T-helper 17 cell (primary cell): ENCODE measurements around the gene PLA2G4B. TPM values are rescaled to one million over a fixed set of nuclear protein-coding genes. Genes with fewer than 3 reads are reported as not detected.

Experiments
- ATAC-seq: fragments of 150-1000 bp; cut with Tn5 transposase; 2 replicates; pipeline ENCODE4 v1.10.0; 2021; ENCODE audit warnings: mild to moderate bottlenecking, moderate library complexity
- DNase-seq, 3 donors: peaks; one replicate each; pipeline versions ENCODE4 v3.0.0 to v3.0.0-alpha.2; 2020 to 2021
- H3K9me3 ChIP-seq: one replicate; pipeline ENCODE4 v1.7.0; 2013; ENCODE audit warnings: low read length, mild to moderate bottlenecking; ENCODE audit not compliant: control insufficient read depth, poor library complexity, severe bottlenecking
- H3K27ac Mint-ChIP-seq: one replicate; pipeline ENCODE4 v1.8.0; 2022; ENCODE audit warnings: mild to moderate bottlenecking, moderate library complexity, mixed read lengths
- H3K27me3 Mint-ChIP-seq: one replicate; pipeline ENCODE4 v1.8.0; 2022; ENCODE audit warnings: mixed read lengths
- H3K36me3 Mint-ChIP-seq: one replicate; pipeline ENCODE4 v1.8.0; 2022; ENCODE audit warnings: low read depth, mixed read lengths
- H3K4me1 Mint-ChIP-seq: one replicate; pipeline ENCODE4 v1.8.0; 2022; ENCODE audit warnings: mild to moderate bottlenecking, mixed read lengths
- H3K4me3 Mint-ChIP-seq: one replicate; pipeline ENCODE4 v1.8.0; 2022; ENCODE audit warnings: mild to moderate bottlenecking, moderate library complexity, mixed read lengths
- total RNA-seq, 4 donors: library from RNA in 2 of 4; stranded (reverse) in 2 of 4; gene quantifications; one replicate each; pipeline ENCODE4 v1.2.3 and lab custom pipeline; 2022 to 2026

The PLA2G4B gene, protein sequence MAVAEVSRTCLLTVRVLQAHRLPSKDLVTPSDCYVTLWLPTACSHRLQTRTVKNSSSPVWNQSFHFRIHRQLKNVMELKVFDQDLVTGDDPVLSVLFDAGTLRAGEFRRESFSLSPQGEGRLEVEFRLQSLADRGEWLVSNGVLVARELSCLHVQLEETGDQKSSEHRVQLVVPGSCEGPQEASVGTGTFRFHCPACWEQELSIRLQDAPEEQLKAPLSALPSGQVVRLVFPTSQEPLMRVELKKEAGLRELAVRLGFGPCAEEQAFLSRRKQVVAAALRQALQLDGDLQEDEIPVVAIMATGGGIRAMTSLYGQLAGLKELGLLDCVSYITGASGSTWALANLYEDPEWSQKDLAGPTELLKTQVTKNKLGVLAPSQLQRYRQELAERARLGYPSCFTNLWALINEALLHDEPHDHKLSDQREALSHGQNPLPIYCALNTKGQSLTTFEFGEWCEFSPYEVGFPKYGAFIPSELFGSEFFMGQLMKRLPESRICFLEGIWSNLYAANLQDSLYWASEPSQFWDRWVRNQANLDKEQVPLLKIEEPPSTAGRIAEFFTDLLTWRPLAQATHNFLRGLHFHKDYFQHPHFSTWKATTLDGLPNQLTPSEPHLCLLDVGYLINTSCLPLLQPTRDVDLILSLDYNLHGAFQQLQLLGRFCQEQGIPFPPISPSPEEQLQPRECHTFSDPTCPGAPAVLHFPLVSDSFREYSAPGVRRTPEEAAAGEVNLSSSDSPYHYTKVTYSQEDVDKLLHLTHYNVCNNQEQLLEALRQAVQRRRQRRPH
- total RNA-seq (10 to 100 TPM; 23.1 to 34.8 TPM), total RNA-seq (lab: John Stamatoyannopoulos, UW) (2.7 to 4.2 reads per million in 2 donors)

DNA sequence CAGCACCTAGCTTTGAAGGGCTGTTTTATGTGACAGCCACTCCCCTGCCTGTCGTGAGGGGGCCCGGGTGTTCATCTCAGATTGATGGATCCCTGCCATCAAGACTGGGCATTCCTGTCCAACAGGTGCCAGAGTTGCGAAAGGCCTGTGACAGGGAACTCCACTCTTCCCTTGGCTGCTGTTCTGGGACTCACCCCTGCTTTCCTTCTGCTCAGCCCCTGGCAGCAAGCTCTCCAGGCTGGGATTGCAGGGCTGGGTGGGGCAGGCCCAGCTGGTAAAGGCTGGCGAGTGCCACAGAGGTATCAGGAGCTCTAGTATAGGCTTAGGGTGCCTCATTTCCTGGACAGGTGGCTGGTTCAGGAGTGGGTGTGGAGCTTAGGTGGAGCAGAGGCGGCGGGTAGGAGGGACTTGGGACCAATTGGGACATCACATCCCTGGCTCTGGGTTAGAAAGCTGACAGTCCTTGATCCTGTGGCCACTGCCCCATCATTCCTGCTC lies at the start of gene PLA2G4B:
TSS of gene PLA2G4B (plus strand) at position 448 of the 498 bp plus-strand sequence. CDS start 67 bp downstream, outside the sequence.
- Mint-ChIP-seq H3K36me3 (no peaks in the 10 kb centered on the region), H3K4me3 (no peak within 1 kb of the TSS), H3K4me1 (peaks cover 13% of the 10 kb centered on the region), H3K27me3 (no peaks in the 10 kb centered on the region), H3K27ac (peak within 1 kb of the TSS; percentile 41)
- ATAC-seq (no peak), DNase-seq (no peak)
- H3K9me3 ChIP-seq: no peaks in the 10 kb centered on the region

GRCh38 chr15:41789236-41789635 lies 49.4 kb upstream of the PLA2G4B start:
- no peak for DNase-seq
- peak overlapping the region; percentile 57 for H3K27ac Mint-ChIP-seq
- no peaks in the 10 kb centered on the region for H3K9me3 ChIP-seq
- H3K4me3 Mint-ChIP-seq: no peak overlapping the region
- H3K4me1 Mint-ChIP-seq: peaks cover 34% of the 10 kb centered on the region
- H3K27me3 Mint-ChIP-seq: no peaks in the 10 kb centered on the region
- no peaks in the 10 kb centered on the region for H3K36me3 Mint-ChIP-seq
- ATAC-seq: no peak

GRCh38 chr15:41789662-41790061 lies 49.0 kb upstream of the PLA2G4B start:
- no peaks in the 10 kb centered on the region for H3K27me3 Mint-ChIP-seq
- ATAC-seq (no peak), DNase-seq (no peak)
- H3K4me3 Mint-ChIP-seq: no peak overlapping the region
- H3K9me3 ChIP-seq: no peaks in the 10 kb centered on the region
- peak overlapping the region; percentile 57 for H3K27ac Mint-ChIP-seq
- H3K4me1 Mint-ChIP-seq: peaks cover 34% of the 10 kb centered on the region
- no peaks in the 10 kb centered on the region for H3K36me3 Mint-ChIP-seq

DNA sequence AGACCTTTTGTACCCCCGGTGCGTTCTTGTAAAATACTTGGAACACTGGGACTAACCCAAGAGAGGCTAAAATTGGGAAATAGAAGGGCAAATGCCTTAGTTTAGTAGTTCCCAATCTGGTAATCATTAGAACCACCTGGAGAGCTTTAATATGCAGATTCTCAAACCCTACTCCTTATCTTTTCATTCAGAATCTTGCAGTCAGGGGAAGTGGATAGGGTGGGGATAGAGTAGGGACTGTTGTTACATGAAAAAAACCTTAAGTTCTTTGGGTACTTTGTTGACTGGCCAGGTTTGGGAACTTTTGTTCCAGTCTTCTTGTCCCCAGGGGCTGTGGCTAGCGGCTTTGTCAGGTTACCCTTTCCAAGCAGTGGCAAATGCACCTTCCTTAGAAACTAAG lies 48.5 kb upstream of the PLA2G4B start:
- ATAC-seq: no peak
- Mint-ChIP-seq H3K4me3 (no peak overlapping the region), H3K27me3 (no peaks in the 10 kb centered on the region), H3K36me3 (peaks cover under 1% of the 10 kb centered on the region), H3K4me1 (peaks cover 36% of the 10 kb centered on the region), H3K27ac (no peak overlapping the region)
- no peaks in the 10 kb centered on the region for H3K9me3 ChIP-seq
- no peak for DNase-seq

DNA sequence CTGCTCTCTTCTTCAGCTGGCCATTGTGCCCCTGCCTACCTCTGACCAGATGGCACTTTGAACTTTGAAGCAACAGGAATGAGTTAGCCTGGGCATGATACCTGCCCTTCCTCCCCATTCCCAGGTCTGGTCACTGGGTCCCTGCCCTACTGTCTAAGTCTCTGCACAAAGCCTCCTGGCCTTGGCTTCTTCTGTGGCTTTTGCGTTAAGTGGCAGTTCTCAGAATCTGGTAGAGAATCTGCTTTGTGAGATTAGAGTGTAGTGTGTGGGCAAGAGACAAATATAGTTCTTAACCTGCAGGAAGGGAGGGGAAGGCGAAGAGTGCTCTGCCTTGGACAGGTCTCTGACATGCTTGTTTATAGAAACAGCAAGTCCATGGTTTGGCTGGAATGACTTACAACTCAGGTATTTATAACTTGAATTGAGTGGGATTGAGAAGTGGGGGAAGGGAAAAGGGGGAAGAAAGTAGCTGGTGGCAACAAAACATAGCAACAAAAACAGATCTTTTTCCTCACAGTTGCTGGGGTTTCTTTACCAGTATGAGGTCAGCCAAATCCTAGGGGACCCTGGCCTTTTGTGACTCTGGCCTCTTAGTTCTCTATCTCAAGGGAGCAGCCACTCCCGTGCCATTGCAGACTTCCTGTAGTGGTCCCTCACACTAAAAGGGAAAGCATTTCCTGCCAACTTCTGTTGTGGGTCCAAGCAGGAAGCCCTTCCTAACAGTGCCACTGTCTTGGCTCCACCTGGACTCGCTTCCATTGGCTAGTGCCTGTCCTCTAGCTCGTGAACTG lies 47.7 kb upstream of the PLA2G4B start:
- Mint-ChIP-seq H3K4me1 (peaks cover 39% of the 10 kb centered on the region), H3K27me3 (no peaks in the 10 kb centered on the region), H3K27ac (peak overlapping the region; percentile 74), H3K36me3 (peaks cover 3% of the 10 kb centered on the region), H3K4me3 (peak overlapping the region; percentile 66)
- ATAC-seq (no peak), DNase-seq (no peak)
- H3K9me3 ChIP-seq: no peaks in the 10 kb centered on the region

DNA sequence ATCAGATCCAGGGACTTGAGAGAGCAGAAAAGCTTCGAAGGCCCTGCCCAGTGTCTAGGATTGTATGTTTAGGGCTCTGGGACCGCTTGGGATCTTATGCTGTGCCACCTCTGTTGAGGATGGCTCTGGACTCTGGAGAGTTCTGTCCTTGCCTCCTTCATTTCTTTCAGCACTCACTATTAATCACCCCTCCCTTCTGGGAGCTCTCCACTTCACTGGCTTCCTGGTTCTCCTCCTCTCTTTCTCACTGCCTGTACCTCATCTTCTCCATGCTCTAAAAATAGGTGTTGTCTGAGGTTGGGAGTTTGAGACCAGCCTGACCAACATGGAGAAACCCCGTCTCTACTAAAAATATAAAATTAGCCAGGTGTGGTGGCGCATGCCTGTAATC lies 47.1 kb upstream of the PLA2G4B start:
- H3K27me3 Mint-ChIP-seq: no peaks in the 10 kb centered on the region
- peak overlapping the region; percentile 74 for H3K27ac Mint-ChIP-seq
- peak overlapping the region; percentile 43 for H3K4me3 Mint-ChIP-seq
- no peaks in the 10 kb centered on the region for H3K9me3 ChIP-seq
- peaks cover 42% of the 10 kb centered on the region for H3K4me1 Mint-ChIP-seq
- ATAC-seq: no peak
- H3K36me3 Mint-ChIP-seq: peaks cover 3% of the 10 kb centered on the region
- no peak for DNase-seq

DNA sequence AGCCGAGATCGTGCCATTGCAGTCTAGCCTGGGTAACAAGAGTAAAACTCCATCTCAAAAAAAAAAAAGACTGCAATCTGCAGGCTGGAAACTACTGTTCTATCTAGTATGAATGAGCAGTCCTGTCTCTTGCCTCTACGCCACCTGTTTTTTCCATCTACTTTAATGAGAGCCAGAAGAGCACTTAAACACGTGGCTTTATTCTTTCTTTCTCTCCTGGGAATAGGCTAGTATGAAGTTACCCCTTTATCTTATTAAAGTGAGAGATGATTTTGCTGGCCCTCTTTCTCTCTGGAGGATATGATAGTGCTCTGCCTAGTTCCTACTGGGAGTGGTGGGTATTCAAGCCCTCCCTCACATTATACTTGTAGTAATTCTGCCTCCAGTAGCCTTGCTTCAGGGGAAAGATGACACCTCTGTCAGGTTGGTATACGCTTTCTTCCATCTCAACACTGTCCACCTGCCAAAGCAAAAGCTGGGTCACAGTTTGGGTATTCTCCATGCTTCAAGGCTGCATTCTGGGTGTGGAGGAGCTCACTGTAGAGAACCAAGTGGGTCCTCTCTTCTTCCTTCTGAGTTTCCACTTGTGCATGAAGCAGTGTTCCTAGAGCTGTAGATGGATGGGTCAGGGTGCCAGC lies 46.5 kb upstream of the PLA2G4B start:
- H3K27ac Mint-ChIP-seq: peak overlapping the region; percentile 74
- H3K27me3 Mint-ChIP-seq: no peaks in the 10 kb centered on the region
- peak overlapping the region; percentile 43 for H3K4me3 Mint-ChIP-seq
- H3K36me3 Mint-ChIP-seq: peaks cover 3% of the 10 kb centered on the region
- ATAC-seq (no peak), DNase-seq (no peak)
- H3K4me1 Mint-ChIP-seq: peaks cover 45% of the 10 kb centered on the region
- no peaks in the 10 kb centered on the region for H3K9me3 ChIP-seq

GRCh38 chr15:41794081-41794480 lies 44.6 kb upstream of the PLA2G4B start:
- Mint-ChIP-seq H3K27ac (no peak overlapping the region), H3K27me3 (no peaks in the 10 kb centered on the region), H3K36me3 (peaks cover 3% of the 10 kb centered on the region), H3K4me1 (peaks cover 41% of the 10 kb centered on the region), H3K4me3 (no peak overlapping the region)
- ATAC-seq (no peak), DNase-seq (no peak)
- no peaks in the 10 kb centered on the region for H3K9me3 ChIP-seq

GRCh38 chr15:41795996-41796856 lies 42.4 kb upstream of the PLA2G4B start:
- Mint-ChIP-seq H3K4me1 (peaks cover 25% of the 10 kb centered on the region), H3K27ac (peak overlapping the region; percentile 59), H3K4me3 (no peak overlapping the region), H3K36me3 (peaks cover 6% of the 10 kb centered on the region), H3K27me3 (no peaks in the 10 kb centered on the region)
- no peaks in the 10 kb centered on the region for H3K9me3 ChIP-seq
- ATAC-seq: no peak
- no peak for DNase-seq

DNA sequence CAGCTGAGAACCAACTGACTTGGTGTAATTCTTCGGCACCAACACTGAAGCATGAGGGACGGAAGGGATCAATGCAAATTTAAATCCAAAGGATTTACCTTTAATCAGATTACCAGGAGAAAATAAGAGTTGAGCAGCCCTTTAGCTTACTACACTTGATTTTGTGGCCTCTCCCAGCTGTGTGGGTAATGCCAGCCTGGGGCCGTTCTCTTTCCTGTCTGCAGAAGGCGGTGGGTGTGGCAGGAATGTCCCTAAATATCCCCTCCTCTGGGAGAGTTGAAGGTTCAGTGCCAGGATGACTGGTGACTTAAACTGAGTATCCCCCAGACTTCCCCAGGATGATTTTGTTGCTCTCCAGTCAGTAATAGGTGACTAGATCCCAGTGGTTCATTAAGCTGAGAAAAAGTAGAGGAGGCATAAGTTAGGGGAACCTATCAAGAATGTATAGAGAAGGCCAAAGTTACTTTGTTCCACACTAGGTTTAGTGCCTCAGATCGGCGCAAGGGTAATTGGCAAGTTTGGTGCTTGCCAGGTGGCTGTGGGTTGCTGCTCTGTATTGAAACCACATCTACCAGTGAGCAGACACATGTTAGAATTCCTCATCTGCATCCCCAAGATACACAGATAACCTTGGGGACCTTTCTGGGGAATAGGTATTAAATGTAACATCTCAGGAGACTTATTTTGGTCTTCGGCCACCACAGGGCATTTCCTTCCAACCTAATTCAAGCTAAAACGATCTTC lies 41.3 kb upstream of the PLA2G4B start:
- no peak for DNase-seq
- H3K9me3 ChIP-seq: no peaks in the 10 kb centered on the region
- Mint-ChIP-seq H3K27ac (no peak overlapping the region), H3K4me1 (peaks cover 16% of the 10 kb centered on the region), H3K36me3 (peaks cover 6% of the 10 kb centered on the region), H3K4me3 (no peak overlapping the region), H3K27me3 (no peaks in the 10 kb centered on the region)
- no peak for ATAC-seq

DNA sequence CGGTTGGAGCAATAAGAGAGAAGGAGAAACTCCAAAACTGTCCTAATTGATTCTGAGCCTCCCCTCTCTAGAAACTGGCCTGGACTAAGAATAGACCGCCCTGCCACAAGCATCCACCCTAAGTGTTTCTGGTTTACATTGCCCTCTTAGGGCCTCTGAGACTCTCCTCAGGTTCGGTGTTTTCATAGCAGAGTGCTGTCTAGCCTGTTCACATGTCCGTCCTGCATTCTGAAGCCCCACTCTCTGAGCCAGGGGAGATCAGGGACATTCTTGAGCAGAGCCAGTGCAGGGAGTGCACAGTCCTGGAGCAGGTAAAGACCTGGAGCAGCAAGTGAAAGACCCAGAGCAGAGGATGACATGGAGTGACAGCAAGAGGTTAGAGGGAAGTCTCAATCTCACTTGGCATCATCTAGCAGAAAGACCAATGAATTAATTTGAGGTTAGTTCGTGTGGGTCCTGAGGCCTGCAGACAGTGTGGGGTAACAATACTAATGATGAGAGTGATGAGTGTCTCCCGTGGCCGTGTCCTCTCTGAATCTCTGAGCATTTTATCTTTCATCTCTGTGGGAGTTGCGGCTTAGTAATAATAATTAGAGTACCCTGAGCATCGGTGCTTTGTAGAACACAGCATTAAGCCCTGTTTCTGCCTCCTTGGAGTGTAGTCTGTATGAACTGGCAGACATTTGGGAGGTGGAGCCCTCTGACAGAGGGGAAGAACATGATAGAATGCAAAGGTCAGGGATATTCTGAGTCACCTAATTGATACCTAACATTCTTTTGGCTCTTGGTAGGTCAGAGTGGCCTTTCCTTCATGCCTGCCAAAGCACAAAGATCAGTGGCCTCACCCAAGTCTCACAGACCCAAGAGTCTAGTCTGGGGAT lies 39.8 kb upstream of the PLA2G4B start:
- H3K4me3 Mint-ChIP-seq: no peak overlapping the region
- ATAC-seq: no peak
- H3K36me3 Mint-ChIP-seq: peaks cover 6% of the 10 kb centered on the region
- H3K4me1 Mint-ChIP-seq: peaks cover 16% of the 10 kb centered on the region
- H3K9me3 ChIP-seq: no peaks in the 10 kb centered on the region
- H3K27ac Mint-ChIP-seq: peak overlapping the region; percentile 39
- DNase-seq: no peak
- H3K27me3 Mint-ChIP-seq: no peaks in the 10 kb centered on the region
